Measurements from ENCODE around the gene FASN.

FASN gene

GRCh38 chr17:82055965-82056728, 41.9 kb downstream of the FASN start:
- no peak for DNase-seq (ENCODE audit: low spot score)

- DNase-seq (ENCODE audit: low spot score) = no peak
Measured at GRCh38 chr17:82055023-82055964, 42.7 kb downstream of the FASN start.

- no peak for DNase-seq (ENCODE audit: low spot score)
Measured at GRCh38 chr17:82054351-82055022, 43.5 kb downstream of the FASN start.

- DNase-seq (ENCODE audit: low spot score) = no peak
Measured at GRCh38 chr17:82053556-82054263, 44.3 kb downstream of the FASN start.

GRCh38 chr17:82053130-82053529, 44.9 kb downstream of the FASN start:
- no peak for DNase-seq (ENCODE audit: low spot score)

GRCh38 chr17:82052638-82053059, 45.4 kb downstream of the FASN start:
- DNase-seq (ENCODE audit: low spot score) = no peak

- peak; percentile 64 for DNase-seq (ENCODE audit: low spot score)
Measured at GRCh38 chr17:82051776-82052637, 46.0 kb downstream of the FASN start, which contains the start of the genes GPS1 and RFNG. GPS1 (plus strand) TSS chr17:82051898; CDS start chr17:82051932, 34 bp downstream. RFNG (minus strand) TSS chr17:82051811; CDS start chr17:82051766, 45 bp downstream.

GRCh38 chr17:82050761-82051641, 47.0 kb downstream of the FASN start:
- DNase-seq (ENCODE audit: low spot score) = no peak

DNA sequence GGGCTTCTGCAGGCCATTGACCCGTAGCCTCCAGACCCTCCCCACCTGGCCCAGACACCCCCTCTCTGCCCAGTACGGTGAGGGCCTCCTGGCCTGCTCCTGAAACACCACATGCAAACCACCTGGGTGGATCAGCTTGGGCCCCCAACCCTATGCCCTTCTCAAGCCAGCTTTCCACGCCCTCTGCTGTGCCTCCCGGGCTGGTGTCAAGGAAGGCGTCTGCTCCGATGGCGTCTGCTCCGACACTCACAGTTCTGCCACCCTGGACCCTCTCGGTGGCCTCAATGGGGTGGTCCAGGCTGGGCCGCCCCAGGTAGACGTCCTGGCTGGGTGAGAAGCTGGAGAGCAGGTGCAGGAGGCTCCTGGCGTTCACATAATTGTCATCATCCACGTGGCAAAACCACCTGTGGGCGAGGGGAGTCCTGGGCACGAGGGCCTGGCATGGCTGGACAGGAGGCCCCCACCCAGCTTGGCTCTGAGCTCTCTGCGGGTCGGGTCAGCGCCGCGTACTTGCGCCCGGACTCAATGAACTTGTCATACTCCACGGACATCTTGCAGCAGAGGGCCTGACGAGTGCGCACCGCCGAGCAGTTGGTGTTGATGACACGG, 47.8 kb downstream of the FASN start:
- DNase-seq (ENCODE audit: low spot score) = no peak

DNA sequence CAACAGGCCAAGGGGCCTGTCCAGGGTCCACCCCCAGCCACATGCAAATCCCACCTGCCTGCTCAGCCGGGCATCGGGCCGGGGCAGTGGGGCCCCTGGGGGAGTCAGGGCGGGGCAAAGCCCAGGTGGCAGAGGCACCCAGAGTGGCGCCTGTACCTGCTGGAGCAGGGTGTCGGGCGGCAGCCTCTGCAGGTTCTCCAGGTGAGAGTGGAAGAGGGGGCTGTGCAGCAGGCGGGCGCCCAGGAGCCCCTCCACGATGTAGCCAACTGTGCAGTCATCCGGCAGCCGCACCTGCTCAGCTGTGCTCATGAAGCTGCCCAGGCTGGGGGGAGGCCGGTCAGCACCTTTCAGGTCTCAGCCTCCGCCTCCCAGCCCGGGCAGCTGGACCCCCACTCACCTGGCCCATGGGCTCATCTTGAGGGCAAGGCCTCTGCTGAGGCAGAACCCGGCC, 48.5 kb downstream of the FASN start:
- no peak for DNase-seq (ENCODE audit: low spot score)

- DNase-seq (ENCODE audit: low spot score) = no peak
Measured at GRCh38 chr17:82049106-82049505, 48.9 kb downstream of the FASN start.

DNA sequence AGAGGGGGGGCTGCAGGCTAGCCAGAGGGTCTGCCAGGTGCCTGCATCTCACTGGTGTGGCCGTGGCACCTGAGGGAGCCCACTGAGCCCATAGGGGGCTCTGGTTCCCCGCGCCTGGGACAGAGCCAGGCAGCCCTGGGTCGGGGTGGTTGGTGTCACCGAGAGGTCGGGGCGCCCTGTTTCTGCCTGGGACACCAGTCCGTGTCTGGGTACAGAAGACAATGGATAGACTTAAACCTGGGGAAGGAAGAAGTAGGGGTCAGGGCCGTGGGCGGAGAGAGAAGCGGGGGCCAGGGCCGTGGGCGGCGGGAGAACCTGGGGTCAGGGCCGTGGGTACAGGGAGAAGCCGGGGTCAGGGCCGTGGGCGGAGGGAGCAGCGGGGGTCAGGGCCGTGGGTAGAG, 49.5 kb downstream of the FASN start:
- no peak for DNase-seq (ENCODE audit: low spot score)

- DNase-seq (ENCODE audit: low spot score) = no peak
Measured at GRCh38 chr17:82047914-82048570, 50.0 kb downstream of the FASN start.

GRCh38 chr17:82047379-82047778, 50.7 kb downstream of the FASN start:
- DNase-seq (ENCODE audit: low spot score) = no peak

DNA sequence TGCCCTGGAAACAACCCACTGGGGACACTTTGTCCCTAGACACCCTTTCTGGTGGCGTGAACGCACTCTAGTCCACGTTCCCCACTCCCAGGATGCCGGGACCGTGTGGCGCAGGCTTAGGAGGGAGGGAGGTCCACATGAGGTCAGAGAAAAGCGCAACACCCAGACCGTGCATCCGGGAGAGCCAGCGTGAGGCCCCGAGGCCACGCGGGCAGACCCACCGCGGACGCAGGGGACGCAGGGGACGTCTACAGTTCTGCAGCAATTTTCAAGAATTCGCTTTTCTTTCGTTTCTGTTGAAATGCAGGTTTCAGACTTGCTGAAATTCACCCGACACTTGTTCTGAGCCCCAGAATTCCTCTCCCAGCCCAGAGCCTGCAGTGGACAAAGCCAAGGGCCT, 51.1 kb downstream of the FASN start:
- DNase-seq (ENCODE audit: low spot score) = no peak

DNA sequence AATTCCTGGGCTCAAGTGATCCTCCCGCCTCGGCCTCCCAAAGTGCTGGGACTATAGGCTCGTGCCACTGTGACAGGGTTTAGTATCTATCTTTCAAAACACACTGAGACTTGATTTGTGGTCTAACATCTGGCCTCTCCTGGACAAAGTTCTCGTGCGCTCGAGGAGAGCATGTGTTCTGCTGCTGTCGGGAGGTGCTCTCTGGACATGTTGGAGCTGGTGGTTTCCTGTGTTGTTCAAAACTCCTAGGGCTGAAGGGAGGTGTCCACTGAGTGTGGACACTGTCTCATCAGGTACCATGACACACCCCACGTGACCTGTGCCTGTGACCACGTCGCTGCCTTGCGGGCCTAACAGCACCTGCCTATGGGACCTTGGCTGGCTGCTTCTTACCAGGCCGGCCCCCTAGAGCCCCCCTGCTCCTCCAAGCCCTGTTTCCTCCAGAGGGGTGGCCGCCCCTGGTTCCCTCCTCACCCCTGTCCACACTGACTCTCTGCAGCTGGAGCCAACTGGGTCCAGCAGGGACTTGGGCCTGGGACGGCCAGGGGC, 52.0 kb downstream of the FASN start:
- no peak for DNase-seq (ENCODE audit: low spot score)

DNA sequence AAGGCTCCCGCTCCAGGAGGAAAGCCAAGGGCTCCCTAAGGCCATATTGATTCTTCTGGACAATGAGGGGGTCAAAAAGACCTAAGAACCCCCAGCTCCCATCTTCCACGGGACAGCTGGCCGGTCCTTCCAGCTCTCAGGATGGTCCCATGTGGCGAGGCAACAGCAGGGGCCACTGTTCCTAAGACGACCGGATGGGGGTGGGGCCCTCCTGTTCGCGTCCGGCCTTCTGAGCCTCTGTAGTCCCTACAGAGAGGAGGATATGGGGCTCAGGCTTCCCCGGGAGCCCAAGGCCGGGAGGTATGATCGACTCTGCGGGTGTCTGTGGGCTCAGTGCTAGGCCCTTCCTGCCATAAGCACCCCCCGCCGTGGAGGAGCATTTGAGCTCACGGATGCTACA, 54.5 kb downstream of the FASN start:
- no peak for DNase-seq (ENCODE audit: low spot score)

- no peak for DNase-seq (ENCODE audit: low spot score)
Measured at GRCh38 chr17:82042649-82043048, 55.4 kb downstream of the FASN start.
